GDM1 (cell line): ENCODE data around the gene ZNF593.

Experiments
- DNase-seq: peaks from one replicate; lab custom pipeline; 2025; lab: John Stamatoyannopoulos, UW

ZNF593 gene

GRCh38 chr1:26169198-26169554, 532 bp upstream of the ZNF593 start:
- no peak for DNase-seq

GRCh38 chr1:26170472-26170821, 739 bp downstream of the ZNF593 start:
- no peak for DNase-seq

DNA sequence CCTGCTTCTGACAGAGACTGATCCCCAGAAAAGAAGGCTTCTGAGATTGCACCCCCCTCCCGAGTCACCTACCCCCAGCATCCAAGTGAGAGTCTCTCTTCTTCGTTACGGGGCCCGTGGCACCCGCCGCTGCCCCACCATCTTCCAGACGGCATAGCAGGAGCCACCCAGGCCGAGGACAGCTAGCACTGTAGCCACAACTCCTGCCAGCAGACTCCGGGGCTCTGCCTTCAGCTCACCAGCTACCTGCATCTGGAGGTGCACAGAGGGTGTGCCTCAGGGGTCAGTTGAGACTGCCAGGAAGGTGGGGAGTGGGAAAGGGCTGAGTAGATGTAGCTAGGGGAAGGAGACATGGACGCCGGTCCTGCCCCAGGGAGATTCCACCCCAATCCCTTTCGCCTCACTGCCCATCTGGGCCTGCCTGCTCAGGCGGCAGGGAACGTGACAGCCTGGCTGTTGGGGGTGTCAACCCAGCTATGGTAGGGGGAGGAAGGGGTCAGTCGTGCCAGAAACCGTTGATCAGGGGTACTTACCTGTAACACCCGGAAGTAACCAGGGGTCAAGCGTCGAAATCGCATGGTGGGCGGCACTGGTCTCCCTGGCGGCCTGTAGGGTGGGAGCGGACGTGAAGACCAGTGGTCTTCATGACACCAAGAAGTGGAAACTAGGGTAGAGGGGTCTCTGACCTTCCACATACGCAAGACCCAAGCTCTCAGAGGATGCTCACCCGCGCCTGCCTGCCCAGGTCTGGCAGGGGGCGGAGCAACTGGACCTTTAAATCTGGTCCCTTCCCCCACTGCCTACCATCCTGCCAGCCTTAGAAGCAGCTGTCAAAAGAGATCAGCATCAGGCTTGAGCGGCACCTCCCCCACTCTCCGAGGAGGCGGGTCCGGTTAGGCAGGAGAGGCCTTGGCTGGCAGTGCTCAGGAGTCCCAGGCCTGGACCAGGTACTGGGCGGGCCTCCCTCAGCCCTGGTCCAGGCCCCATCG, 1.7 kb downstream of the ZNF593 start, which contains the start of gene ZNF593OS:
ZNF593OS (minus strand) TSS at position 749 of the 989 bp plus-strand sequence; CDS start at position 578, 171 bp downstream.
- DNase-seq: no peak

- no peak for DNase-seq
These were observed 5.6 kb downstream of the ZNF593 start for GRCh38 chr1:26175346-26175745.

- DNase-seq: no peak
These were observed 7.5 kb downstream of the ZNF593 start, which contains the start of gene CNKSR1 for GRCh38 chr1:26177182-26177684. CNKSR1 (plus strand) TSS chr1:26177491; CDS start chr1:26177548, 57 bp downstream.

- no peak for DNase-seq
These were observed 10.3 kb downstream of the ZNF593 start for GRCh38 chr1:26180010-26180506.

DNA sequence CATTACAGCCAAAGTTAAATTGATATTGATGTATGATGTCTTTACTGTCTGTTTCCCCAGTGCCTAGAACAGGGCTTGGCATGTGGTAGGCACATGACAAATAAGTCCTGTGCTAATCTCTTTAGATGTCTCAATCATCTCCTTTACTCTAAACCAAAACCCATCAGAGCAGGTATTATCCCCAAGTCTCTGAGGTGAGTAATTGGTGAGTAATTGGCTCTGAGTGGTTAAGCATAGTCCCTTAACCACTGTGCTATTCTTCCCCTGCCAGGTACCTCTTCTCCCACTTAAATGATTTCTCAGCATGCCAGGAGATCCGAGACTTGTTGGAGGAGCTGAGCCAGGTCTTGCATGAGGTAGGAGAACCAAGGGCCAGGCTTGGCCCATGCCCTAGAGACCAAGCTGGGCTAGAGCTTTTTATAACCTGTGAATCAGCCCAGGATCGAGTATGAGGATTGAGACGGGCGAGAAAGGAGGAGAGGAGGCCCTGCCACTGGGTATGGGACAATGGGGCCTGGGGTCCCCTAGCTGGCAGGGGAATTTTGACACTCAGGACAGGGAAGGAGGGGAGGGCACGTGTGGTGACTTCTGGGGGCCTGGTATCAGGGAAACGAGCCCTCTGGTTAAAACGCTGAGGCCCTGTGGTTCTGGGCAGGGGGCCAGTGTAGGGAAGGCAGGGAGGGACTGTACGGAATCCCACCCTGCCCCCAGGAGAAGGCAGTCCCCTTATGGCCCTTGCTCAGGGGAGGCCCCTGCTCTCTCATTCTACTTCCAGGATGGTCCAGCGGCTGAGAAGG, 12.1 kb downstream of the ZNF593 start:
- no peak for DNase-seq

DNA sequence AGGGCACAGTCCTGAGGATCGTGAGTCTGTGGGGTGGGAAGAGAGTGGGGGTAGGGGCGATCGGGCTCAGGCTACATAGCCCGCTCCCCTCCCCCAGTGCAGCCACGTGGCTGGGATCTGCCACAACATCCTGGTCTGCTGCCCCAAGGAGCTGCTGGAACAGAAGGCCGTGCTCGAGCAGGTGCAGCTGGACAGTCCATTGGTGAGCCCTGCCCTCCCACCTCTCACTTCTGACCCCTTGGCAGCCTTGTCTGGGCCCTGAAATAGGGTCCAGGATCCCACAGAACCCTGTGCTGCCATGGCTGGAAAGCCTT, 12.6 kb downstream of the ZNF593 start:
- no peak for DNase-seq

- no peak for DNase-seq
These were observed 14.4 kb downstream of the ZNF593 start for GRCh38 chr1:26184086-26184485.

DNA sequence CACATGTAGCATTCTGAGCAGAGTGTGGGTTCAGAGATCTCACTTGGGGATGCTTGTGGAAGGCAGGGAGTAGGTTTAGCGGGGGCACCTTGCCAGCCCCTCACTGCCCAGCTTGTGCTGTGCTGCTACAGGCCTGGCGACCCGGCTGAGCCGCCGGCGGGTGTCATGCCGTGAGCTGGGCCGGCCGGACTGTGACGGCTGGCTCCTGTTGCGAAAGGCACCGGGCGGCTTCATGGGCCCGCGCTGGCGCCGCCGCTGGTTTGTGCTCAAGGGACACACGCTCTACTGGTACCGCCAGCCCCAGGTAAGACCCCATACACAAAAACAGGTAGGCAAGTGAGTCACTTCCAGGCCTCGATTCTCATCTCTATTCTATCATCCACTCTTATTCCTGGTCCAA, 15.2 kb downstream of the ZNF593 start:
- DNase-seq: no peak

- no peak for DNase-seq
These were observed 18.2 kb downstream of the ZNF593 start for GRCh38 chr1:26187882-26188281.

DNA sequence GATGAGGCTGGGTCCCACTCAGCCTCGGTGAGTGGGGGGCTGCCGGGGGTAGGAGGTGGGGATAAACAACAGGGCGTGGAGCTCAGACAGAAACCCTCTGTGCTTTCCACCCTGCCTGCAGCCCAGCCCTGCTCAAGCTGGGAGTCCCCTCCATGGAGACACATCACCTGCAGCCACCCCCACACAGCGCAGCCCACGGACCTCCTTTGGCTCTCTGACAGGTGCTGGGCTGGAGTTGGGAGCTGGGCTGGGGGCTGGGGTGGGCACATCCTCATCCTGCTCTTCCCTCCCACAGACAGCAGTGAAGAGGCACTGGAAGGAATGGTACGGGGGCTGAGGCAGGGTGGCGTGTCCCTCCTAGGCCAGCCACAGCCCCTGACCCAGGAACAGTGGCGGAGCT, 18.8 kb downstream of the ZNF593 start:
- no peak for DNase-seq

DNA sequence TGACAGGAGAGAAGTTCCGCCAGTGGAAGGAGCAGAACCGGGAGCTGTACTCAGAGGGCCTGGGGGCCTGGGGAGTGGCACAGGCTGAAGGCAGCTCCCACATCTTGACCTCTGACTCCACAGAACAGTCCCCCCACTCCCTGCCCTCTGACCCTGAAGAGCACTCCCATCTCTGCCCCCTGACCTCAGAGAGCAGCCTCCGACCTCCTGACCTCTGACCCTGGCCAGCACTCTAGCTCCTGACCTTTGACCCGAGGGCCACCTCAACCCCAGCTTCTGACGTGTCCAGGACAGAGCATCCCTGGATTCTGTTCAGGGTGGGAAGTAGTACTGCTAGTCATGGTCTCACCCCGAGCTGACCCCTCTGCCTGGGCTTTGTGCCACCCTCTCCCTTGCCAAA, 19.6 kb downstream of the ZNF593 start:
- DNase-seq: no peak

- no peak for DNase-seq
These were observed 20.1 kb downstream of the ZNF593 start for GRCh38 chr1:26189751-26190275.

DNA sequence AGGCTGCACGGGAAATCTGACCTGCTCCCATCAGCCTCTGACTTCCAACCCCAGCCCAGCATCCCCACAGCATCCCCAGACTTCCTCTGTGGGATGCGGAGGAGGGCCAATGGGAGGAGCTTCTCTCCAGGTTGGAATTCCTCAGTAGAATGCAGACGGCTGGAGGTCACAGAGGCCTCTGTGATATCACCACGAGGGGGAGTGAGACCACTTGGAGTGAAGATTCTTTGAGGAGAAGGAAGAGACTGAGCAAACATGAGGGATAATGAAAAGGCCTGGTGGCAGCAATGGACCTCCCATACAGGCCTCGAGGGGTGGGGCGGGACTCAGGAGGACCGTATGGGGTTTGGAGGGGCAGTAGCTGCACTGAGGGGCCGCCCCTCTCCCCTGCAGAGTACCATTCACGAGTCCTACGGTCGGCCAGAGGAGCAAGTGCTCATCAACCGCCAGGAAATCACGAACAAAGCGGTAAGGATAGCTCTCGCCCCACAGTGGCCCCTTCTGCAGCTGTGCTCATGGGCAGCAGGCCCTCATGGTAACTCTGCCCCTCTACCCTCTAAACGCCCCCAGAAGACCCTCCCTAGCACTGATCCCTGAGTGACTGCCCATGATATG, 20.8 kb downstream of the ZNF593 start, which contains the start of gene CATSPER4:
CATSPER4 (plus strand) TSS at position 230 of the 615 bp plus-strand sequence; CDS start at position 256, 26 bp downstream.
- DNase-seq: no peak

DNA sequence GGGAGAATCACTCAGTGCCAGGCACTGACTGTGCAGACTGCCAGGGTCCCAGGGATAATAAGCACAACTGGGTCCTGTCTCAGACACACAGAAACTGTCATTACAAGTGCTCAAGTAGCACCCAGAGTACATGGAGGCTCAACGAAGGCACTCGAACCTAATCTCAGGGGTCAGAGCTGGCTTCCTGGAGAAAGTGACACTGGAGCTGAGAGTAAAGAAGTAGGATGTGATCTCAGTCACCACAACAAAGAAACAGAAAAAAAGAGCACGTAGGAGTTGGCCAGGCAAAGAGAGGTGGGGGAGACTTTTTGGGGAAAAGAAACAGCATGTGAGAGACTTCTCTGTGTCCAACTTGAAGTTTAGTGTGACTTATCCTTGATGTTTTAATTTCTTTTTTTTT, 22.0 kb downstream of the ZNF593 start:
- no peak for DNase-seq

- DNase-seq: no peak
These were observed 26.1 kb downstream of the ZNF593 start for GRCh38 chr1:26195805-26196204.

GRCh38 chr1:26197301-26197700, 27.6 kb downstream of the ZNF593 start:
- DNase-seq: no peak

- DNase-seq: no peak
These were observed 28.1 kb downstream of the ZNF593 start for GRCh38 chr1:26197813-26198212.

DNA sequence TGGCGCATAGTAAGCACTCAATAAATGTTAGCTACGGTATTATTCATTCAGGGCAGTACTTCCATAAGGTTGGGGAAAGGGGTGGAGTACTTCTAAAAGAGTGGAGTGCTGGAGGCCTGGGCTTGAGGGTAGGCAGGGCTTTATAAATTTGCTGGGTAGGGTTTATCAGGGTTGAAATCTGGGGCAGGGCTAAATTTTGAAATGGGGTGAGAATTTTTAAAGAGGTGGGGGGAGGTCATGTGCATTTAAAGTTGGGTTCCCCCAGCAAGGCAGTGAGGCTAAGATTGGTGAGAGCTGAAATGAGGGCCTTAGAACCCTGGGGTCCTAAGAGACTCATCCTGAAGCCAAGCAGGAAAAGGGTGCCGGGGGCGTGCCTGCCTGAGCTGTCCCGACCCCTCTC, 30.7 kb downstream of the ZNF593 start:
- no peak for DNase-seq

DNA sequence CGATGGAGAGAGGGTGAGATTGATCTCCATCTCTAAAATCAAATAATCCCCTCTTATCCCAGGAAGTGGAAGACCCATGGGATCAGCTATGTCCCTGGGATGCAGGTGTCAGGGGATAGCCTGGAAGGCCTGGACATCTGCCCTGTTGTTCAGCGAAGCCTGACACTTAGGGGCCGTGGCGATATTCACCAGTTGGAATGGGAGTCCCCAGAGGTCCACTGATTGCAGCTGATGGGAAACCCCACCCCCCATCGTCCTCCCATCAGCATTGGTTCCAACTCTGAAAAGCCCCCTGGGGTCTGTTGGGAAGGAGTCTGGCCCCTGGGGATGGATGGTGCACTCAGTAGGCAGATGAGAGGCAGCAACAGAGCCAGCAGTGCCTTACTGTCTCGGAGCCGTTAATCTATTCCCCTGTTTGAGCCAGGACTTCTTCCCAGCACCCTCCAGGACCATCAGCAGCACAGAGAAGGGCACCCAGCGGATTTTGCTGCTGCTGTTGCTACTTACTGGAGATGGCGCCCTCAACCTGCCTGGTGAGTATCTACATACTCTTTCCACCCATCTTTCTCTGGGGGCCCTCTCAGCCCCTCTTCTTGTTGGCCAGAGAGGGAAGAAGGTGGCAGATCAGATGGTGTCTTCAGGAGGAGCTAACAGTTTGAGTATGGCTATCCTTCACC, 34.1 kb downstream of the ZNF593 start:
- DNase-seq: no peak
